Colonic mucosa (tissue), 4 donors: Measurements from ENCODE around the gene ANKS1B. TPM values are rescaled to one million over a fixed set of nuclear protein-coding genes. Genes with fewer than 3 reads are reported as not detected.

Experiments
- DNase-seq: peaks from one replicate; pipeline ENCODE4 v3.0.0-alpha.2; 2020
- H3K27ac ChIP-seq: fragments of 200-600 bp; one replicate; pipeline ENCODE4 v1.8.0; 2021
- H3K27me3 ChIP-seq: fragments of 200-600 bp; one replicate; pipeline ENCODE4 v1.8.0; 2021
- H3K36me3 ChIP-seq: fragments of 200-600 bp; one replicate; pipeline ENCODE4 v1.8.0; 2021
- H3K4me1 ChIP-seq: fragments of 200-600 bp; one replicate; pipeline ENCODE4 v1.8.0; 2021; ENCODE audit warnings: mild to moderate bottlenecking
- H3K4me3 ChIP-seq: fragments of 200-600 bp; one replicate; pipeline ENCODE4 v1.8.0; 2021
- H3K9ac ChIP-seq, 2 donors: one replicate each; pipeline ENCODE4 v1.7.0; 2013; ENCODE audit warnings: control low read depth in 2 of 2, low read depth in 2 of 2, low read length in 2 of 2
- H3K9me3 ChIP-seq: fragments of 200-600 bp; one replicate; pipeline ENCODE4 v1.8.0; 2021
- intact Hi-C: fragments of 100-400 bp; cut with DNase I; formaldehyde crosslinking; loops from one replicate; pipeline ENCODE4 v1.14.1; 2022
- total RNA-seq, 2 donors: library from RNA; stranded (reverse); fragmentation: NEBNext Ultra II Directional in 1 of 2; extraction: Animal tissue kit (Norgen Biotek cat#: 25700) in 1 of 2; gene quantifications; one replicate each; pipeline ENCODE4 v1.2.1, GENCODE V29; 2021
- TF ChIP-seq, protein P1 (sequence below): fragments of 200-600 bp; IDR thresholded peaks from one replicate; pipeline ENCODE4 v1.8.0; 2022; ENCODE audit warnings: antibody characterized with exemption, mild to moderate bottlenecking
- donor health status: healthy.
- donor health status: DM: no; HTN: no; CAD: no.
- donor health status: DM: no; HTN: no; CAD: no.

ANKS1B gene
- total RNA-seq, 2 donors from 2014 or later = 1.7 to 3.3 TPM

- Histone ChIP-seq H3K27me3 (no peaks in the 10 kb centered on the region), H3K27ac (no peak overlapping the region), H3K36me3 (no peaks in the 10 kb centered on the region), H3K4me1 (no peaks in the 10 kb centered on the region), H3K9ac (no peak overlapping the region), H3K4me3 (no peak overlapping the region), H3K9me3 (no peaks in the 10 kb centered on the region)
- intact Hi-C loops = no loop called here
- no peak for DNase-seq
- TF ChIP-seq, protein P1, sequence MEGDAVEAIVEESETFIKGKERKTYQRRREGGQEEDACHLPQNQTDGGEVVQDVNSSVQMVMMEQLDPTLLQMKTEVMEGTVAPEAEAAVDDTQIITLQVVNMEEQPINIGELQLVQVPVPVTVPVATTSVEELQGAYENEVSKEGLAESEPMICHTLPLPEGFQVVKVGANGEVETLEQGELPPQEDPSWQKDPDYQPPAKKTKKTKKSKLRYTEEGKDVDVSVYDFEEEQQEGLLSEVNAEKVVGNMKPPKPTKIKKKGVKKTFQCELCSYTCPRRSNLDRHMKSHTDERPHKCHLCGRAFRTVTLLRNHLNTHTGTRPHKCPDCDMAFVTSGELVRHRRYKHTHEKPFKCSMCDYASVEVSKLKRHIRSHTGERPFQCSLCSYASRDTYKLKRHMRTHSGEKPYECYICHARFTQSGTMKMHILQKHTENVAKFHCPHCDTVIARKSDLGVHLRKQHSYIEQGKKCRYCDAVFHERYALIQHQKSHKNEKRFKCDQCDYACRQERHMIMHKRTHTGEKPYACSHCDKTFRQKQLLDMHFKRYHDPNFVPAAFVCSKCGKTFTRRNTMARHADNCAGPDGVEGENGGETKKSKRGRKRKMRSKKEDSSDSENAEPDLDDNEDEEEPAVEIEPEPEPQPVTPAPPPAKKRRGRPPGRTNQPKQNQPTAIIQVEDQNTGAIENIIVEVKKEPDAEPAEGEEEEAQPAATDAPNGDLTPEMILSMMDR = no peak
These were observed 553.5 kb downstream of the ANKS1B start for GRCh38 chr12:99431203-99431602.

GRCh38 chr12:99427104-99427503, 557.6 kb downstream of the ANKS1B start:
- intact Hi-C loops = no loop called here
- H3K27me3 ChIP-seq = no peaks in the 10 kb centered on the region
- no peak overlapping the region for H3K4me3 ChIP-seq
- H3K27ac ChIP-seq = no peak overlapping the region
- no peaks in the 10 kb centered on the region for H3K36me3 ChIP-seq
- DNase-seq = no peak
- TF ChIP-seq, protein P1 = no peak
- no peaks in the 10 kb centered on the region for H3K4me1 ChIP-seq
- no peak overlapping the region for H3K9ac ChIP-seq
- H3K9me3 ChIP-seq = no peaks in the 10 kb centered on the region

GRCh38 chr12:99418379-99418778, 566.4 kb downstream of the ANKS1B start:
- no peaks in the 10 kb centered on the region for H3K36me3 ChIP-seq
- intact Hi-C loops = no loop called here
- H3K9ac ChIP-seq = no peak overlapping the region
- H3K9me3 ChIP-seq = no peaks in the 10 kb centered on the region
- no peaks in the 10 kb centered on the region for H3K27me3 ChIP-seq
- TF ChIP-seq, protein P1 = no peak
- no peaks in the 10 kb centered on the region for H3K4me1 ChIP-seq
- no peak for DNase-seq
- no peak overlapping the region for H3K4me3 ChIP-seq
- H3K27ac ChIP-seq = no peak overlapping the region

DNA sequence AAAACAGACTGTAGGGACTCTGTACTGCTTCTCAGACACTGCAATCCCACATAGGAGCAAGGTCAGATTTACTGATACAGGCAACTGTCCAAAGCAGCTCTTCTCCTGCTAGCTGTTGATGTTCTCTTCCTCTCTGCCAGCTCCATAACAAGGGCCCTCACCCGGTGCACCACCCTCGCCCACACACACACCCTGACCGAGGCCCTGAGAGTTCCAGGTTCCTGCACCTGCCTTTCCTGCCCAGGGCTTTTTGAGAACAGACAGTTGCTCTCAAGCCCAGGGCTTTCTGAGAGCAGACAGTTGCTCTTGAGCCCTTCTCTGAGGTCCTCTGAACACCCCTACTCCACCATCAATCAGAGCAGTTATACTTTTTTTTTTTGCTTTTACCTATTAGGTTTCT, 571.0 kb downstream of the ANKS1B start:
- no peak for DNase-seq

GRCh38 chr12:99393763-99394162, 591.0 kb downstream of the ANKS1B start:
- Histone ChIP-seq H3K9ac (no peak overlapping the region), H3K36me3 (no peaks in the 10 kb centered on the region), H3K4me1 (no peaks in the 10 kb centered on the region), H3K9me3 (no peaks in the 10 kb centered on the region), H3K4me3 (no peak overlapping the region), H3K27ac (no peak overlapping the region), H3K27me3 (no peaks in the 10 kb centered on the region)
- TF ChIP-seq, protein P1 = no peak
- DNase-seq = no peak
- intact Hi-C loops = no loop called here

More for the DNA sequence above, 571.0 kb downstream of the ANKS1B start:
- Histone ChIP-seq H3K4me1 (no peaks in the 10 kb centered on the region), H3K27me3 (no peaks in the 10 kb centered on the region), H3K9me3 (no peaks in the 10 kb centered on the region), H3K27ac (no peak overlapping the region), H3K4me3 (no peak overlapping the region), H3K9ac (no peak overlapping the region), H3K36me3 (no peaks in the 10 kb centered on the region)
- TF ChIP-seq, protein P1 = no peak
- intact Hi-C loops = no loop called here
